Forelimb muscle (tissue), 1 donor: ENCODE measurements around the gene UNC79. TPM values are rescaled to one million over a fixed set of nuclear protein-coding genes. Genes with fewer than 3 reads are reported as not detected.

Experiments
- DNase-seq: peaks from one replicate; pipeline ENCODE4 v3.0.0-alpha.2; 2013; ENCODE audit warnings: low read depth
- polyA plus RNA-seq: library from polyadenylated mRNA; unstranded; fragments of 120-200 nt; gene quantifications from one replicate; pipeline ENCODE4 v1.2.1, GENCODE V29; 2013; ENCODE audit not compliant: insufficient read length

UNC79 gene
- polyA plus RNA-seq, 1 donor, result 0.38 TPM

DNA sequence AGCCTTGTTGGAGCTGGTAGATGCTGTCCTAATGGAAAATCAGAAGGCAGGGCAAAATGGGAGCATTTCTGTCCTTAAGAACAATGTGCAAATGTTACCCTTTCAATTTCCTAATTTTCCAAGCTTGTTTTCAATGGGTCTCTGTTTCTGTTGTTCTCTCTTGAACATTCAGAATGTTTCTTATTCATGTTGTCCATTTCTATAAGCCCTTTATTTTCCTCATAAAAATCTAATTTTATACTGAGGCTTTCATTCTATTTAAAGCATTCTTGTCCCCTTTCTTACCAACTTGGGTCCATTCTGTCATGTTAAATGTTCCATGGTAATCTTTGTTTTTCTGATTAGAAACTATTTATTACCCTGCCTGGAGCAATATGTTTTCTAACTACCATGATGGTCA is 232.6 kb downstream of the UNC79 start:
- no peak for DNase-seq

DNA sequence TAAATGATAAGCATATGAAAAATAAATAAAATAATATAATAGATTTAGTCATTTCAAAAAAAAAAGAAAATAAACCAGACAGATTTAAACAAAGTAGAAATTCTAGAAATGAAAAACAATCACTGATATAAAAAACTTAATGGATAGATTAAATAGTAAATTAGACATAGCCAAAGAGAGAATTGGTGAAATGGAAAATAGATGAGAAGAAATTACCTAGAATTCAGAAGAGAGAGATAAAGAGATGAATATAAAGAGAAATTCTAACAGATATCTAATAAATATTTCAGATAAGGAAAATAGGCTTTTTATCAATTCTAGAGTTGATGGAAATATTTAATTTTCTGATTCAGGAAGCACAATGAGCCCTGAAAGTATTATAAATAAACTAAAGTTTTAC is 234.4 kb downstream of the UNC79 start:
- DNase-seq, result no peak

DNA sequence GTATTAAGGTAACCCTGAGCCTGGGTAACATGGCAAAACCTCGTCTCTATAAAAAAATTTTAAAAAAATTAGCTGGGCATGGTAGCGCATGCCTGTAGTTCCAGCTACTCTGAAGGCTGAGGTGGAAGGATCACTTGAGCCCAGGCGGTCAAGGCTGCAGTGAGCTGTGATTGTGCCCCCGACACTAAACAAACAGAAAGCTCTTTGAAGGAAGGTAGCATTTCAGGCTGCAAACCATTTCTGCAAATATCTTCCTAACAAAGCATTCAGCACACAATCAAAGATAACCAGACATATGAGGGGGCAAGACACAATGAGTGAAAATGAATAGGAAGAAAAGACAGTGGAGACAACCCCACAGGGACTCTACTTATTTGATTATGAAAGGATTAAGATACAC is 238.9 kb downstream of the UNC79 start:
- no peak for DNase-seq

DNA sequence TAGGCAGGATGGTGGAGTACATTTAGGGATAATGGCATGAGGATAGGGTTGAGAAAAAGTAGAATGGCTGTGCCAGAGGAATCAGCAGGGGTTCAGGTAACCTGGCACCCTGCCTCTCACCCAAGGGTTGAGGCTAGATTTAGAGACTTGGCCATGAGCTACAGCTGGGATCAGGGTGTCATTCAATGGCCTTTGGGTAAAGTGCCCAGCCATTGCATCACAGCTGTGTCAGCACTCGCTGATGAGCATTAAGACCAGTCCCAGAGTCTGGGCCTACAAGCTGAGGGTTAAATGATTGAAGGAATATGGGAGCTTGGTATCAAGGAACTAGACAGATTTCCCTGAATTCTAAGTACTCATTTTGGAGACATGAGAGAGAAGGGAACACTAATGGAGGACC is 243.6 kb downstream of the UNC79 start:
- DNase-seq, result no peak

DNA sequence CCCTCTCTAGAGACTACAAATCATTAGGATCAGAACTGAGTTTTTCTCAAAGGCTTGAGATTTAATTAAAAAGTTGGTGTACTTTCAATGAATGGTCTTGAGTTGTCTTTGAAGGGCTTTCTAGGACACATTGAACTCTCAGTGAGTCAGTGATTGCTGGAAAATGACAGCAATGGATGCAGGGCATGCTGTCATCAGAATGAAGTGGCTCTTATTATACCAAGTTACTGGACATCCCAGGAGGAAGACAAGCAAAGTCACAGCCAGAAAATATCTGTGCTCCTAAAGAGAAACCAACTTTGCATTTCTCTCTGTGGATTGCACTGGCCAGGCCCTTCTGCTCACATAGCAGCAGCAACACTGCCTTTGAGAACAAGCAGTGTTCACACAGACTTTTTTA is 244.9 kb downstream of the UNC79 start:
- DNase-seq, result no peak

DNA sequence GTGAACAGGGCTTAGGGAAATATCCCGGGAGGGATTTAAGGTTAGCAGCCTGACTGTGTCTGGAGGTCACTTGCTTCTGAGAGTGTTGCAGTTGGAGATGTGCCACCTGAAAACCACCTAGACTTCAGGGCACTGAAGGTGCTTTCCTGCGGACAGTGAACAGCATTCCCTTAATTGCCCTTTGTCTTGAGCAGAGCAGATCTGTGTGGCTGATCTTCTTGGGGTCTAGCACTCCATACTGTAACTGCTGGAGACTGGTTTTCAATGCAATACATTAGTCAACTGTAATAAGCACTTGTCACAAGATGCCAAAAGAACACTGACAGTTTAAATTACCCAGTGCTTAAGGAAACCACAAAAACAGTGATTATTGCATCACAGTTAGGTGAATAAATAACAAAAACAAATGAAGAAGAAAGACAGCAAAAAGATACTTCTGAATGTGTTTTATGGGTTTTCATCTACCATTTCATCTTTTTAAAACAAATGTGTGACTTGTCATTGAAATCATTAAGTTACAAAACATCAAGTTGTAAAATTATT is 245.7 kb downstream of the UNC79 start:
- no peak for DNase-seq

DNA sequence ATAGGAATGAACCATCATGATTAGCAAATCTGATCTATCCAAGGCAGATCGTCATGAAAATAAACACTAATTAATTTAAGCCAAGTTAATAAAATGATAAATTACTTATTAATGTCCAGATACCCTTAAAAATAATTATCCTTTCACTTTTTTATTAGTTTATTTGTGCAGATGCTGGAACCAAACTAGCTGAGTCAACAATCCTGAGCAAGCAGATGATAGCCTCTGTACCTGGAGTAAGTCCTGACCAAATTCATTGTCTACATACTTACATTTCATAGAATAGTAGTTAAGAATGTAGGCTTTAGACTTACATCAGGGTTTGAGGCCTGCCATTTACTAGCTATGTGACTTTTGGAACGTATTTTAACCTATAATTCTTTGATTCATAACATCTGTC is 251.7 kb downstream of the UNC79 start:
- DNase-seq, result no peak

DNA sequence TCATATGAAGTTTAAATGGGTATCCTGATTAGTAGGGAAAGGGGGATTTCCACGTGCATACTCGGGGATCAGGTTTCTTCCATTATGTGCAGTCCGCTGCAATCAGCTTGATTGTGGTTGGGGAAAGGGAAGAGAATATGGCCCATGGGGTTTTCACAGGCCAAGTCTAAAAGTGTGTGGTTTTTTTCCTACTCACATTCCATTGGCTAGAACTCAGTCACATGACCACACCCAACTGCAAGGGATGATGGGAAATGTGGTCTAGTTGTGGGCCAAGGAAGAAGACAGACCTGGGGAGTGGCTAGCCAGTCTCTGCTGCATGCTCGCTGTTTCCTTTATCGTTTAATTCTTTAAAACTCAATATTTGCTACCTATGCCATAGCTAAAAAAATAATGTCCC is 252.5 kb downstream of the UNC79 start:
- DNase-seq, result no peak

DNA sequence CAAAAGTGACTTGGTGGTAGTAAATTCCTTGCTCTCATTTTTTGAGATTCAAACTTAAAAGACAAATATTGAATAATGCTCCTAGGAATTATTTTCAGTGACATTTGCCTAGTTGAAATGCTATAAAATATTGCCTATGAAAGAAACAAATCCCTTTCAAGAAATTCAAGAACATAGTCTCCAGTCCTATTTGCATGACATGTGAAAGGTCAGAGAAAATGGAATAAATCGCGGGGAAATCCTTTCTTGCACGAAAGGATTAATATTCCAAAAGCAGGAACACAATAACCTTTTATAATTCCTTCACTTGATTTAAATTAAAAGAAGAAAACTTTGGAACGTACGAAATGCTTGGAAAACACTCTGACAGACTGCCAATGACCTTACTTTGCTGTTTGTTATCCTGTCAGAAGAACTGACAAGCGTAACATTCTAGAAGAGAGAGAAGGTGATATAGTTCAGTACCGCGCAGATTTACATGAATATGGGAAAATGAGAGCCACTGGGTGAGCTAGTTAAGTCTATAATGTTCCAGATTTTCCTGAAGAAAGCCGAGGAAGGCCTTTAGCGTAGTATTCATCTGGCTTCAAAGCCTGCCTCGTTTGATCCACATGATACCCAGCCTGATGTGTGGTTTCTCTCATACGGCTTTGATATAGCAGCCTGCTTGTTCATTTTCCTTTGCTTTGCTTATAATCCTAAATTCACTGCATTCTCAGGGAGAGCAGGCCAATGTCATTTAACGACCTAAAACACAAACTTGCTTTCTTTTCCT is 254.6 kb downstream of the UNC79 start:
- no peak for DNase-seq

DNA sequence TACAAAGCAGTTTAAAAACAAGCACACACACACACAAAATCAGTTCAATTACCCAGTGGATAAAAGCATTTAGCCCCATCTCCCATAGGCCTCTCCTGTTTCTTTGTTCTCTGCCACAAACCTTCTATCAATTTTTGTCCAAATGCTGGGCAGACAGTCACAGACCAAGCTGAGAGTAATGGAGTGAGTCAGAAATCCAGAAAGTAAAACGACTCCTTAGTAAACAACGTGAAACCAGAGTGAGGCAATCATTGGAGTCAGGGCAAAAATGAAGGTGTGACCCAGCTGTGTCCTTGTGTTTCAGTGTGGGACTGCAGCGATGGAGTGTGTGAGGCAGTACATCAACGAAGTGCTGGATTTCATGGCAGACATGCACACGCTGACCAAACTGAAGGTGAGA is 255.5 kb downstream of the UNC79 start:
- DNase-seq, result no peak

DNA sequence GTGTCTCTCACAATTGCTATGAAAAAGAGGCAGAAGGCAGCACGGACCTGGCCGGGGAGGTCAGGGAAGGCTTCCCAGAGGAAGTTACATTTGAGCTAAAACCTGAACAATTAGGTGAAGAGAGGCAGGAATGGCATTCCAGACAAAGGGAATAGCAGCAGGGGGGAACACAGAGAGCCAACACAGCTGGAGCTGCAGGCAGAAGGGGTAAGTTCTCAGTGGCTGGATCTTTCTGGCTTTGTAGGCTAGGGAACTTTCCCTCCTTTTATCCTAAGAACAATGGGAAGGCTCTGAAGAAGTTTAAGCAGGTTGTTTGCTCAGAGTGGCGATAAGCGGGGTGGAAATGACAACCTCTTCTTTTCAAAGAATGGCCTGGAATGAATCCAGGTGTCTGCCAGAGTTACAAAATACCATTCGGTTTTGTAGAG is 257.5 kb downstream of the UNC79 start:
- no peak for DNase-seq

DNA sequence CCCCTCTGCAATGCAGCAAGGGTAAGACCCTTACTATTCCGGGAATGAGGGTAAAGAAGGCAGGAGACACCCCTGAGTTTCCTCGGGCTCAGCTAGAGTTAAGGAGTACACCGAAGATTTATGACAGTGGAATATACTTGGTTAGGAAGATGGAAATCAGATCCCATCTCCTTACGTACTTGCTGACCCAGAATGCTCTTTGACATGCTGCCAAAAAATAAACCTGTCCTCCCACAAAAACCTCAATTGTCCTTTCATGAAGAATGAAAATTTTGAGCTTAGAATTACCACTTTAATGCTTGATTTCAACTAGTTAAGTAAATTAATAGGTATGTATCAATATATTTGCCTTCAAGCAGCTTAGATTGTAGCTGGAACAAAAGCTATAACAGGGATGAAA is 258.1 kb downstream of the UNC79 start:
- DNase-seq, result no peak

DNA sequence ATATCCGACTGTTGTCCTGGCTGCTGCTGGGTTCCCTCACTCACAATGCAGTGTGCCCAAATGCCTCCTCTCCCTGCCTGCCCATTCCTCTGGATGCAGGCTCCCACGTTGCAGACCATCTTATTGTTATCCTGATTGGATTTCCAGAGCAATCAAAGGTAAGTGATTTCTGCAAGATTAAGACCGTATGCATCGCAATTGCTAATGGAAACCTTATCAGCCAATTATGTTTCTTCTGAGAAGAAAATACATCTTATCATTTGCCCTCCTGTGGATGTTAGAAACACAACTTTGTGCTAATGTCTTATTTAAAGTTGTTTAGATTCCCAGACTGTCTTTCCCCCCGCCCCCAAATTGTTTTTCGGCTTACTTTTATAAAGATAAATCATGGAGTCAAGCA is 259.4 kb downstream of the UNC79 start:
- no peak for DNase-seq

DNA sequence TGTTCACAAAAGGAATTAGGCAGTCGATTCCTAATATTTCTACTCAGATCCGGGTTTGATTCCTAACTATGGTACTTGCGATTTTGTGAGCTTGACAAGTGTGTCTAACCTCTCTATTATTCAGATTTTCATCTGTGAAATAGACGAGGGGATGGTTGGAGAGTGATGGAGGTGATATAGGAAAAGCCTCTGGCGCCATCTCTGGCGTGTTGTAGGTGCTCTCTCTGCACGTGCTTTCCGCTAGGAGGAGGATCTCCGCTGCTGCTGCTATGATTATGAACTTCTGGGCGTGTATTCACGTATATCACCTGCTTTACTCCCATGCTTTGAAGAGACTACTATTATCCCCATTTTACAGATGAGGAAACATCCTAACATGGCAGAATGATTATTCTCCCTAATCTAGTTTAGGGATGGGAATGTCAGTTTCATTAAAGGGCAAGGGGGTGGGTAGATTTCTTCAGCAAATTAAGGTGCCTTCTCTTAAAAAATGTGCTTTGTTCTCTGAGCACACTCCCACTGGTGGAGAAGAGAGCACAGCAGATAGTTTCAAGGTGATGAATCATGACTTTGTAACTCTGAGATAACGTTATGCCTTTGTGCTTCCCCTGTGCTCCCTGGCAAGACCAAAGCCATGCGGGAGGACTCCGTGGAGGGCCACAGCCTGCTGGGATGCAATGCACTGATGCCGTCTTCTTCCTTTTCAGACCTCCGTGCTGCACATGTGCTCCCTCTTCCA is 260.5 kb downstream of the UNC79 start:
- no peak for DNase-seq

DNA sequence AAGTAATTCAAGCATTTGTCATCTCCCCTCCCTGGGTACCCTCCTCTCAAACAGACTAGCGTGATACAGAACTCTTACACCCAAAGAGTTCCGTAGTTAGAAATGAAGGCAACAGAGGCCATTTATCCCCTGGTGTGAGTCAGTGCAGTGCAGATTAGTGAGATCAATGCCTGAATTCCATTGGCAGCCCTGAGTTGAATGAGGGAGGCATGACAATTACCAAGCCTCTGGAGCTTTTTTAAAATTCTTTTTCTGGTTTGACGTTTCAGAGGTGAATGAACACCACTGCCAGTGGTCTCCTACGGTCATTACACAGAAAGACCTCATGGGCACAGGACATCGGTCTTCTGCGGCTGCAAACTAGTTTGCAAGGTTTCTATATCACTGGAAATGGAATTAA is 263.2 kb downstream of the UNC79 start:
- no peak for DNase-seq

DNA sequence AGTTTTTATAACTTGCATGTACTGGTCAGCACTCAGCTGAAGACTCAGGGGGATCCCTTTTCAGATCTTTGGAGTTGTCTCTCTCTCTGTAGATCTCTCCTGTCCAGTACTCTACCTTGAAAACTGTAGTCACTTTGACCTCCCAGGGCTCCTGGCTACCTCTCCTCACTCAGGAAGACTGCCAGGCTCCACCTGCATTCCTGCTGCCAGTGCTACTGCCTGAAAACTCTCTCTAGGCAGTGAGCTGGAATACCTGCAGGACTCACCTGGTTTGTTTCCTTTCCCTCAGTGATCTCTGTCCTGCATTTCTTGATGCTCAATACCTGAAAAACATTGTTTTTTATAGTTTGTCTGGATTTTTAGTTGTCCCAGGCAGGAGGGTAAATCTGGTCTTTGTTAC is 270.2 kb downstream of the UNC79 start:
- no peak for DNase-seq

DNA sequence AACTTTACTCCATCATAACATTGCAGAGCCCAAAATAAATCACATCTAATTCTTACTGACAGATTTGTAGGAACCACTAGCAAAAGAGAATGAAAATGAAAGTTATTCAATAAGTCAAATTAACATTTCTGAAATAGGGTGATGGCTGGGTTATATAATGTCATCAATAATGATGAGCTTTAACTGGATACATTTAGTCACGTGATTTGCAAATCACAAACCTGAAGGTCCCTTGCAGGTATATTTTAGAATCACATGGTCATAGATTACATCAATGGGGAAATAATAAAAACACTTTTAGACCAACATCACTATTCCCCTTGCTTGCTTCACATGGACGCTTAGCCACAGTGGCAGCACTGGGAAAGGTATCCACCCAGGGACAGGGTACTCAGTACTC is 270.8 kb downstream of the UNC79 start:
- no peak for DNase-seq

DNA sequence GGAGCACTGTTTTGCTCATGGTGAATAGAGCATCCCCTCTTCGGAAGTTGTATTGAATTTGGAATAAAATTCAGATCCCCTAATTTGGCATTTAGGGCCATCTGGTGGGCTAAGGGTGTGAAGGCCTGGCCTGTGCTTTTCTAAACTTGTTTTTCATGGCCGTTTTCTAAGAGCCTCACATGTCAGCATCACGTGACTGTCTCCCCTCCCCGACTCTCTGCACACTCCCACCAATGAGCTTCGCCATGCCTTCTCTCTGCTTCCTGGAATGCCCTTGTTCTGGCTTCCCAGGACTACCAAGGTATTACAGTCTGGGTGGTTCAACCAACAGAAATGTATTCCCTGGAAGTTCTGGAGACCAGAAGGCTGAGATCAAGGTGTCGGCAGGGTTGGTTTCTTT is 272.2 kb downstream of the UNC79 start:
- no peak for DNase-seq

DNA sequence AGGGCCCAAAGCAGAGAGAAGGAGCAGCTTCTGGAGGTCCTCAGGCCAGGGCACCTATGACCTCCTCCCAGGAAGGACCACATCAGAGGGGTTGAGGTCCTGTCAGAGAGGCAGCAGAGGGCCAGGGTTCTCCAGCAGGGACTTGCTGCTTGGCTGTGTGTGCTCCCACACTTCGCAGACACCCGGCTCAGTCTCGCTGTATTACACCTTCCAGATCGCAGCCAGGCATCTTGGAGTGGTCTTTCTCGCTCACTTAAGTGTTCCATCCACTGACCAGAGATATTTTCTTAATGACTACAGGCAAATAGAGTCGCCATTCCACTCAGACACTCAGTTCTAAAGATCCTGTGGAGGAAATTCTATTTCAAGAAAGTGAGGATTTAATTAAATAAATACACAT is 273.2 kb downstream of the UNC79 start:
- DNase-seq, result no peak

DNA sequence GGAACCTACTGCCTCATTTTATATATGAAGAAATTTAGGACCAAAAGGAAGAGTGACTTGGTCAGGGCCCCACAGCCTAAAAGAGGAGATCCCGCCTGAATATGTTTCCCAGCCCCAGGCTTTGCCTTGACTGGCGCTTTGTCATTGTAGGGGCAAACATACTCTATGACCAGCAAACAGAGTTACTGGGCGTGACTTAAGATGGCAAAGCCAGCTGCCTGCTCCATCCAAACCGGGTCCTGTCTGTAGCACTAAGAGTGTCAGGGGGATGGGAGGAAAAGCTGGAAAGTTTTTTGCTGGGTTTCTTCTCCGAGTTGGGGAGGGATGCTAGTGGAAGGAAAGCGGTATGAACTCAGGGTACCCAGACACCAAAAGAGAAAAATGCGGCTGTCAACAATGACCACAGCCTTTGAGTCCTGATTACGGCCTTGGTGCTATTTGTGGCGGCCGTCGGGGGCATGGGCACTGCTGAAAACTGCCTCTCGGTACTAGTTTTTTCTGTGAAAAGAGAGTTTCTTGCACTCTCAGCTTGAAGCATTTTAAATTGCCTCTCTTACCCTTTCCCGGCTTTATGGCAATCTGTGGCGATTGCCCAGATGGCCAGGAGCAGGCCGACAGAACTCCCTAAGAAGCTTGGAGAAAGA is 274.9 kb downstream of the UNC79 start:
- no peak for DNase-seq

DNA sequence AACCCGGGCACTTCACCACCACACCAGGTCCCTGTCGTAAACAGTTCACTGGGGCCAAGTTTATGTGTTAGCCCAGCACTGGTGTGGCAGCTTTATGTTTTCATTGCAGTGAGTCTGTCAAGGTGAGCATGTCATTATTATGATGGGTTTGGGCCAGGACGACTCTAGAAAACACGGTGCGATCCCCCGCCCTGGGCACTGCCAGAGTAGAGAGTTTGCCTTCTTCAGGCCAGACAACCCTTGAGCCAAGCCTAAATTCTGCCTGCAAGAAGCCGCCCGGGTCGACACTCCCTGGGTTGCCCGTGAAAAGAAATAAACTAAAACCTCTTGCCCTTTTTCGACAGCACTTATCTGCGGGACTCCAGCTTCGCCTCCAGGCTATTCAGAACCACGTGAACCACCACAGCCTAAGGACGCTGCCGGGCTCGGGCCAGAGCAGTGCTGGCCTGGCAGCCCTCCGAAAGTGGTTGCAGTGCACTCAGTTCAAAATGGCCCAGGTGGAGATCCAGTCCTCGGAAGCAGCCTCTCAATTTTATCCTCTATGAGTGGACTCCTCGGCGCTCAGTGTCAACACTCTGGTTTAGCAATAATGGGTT is 275.7 kb downstream of the UNC79 start:
- no peak for DNase-seq

DNA sequence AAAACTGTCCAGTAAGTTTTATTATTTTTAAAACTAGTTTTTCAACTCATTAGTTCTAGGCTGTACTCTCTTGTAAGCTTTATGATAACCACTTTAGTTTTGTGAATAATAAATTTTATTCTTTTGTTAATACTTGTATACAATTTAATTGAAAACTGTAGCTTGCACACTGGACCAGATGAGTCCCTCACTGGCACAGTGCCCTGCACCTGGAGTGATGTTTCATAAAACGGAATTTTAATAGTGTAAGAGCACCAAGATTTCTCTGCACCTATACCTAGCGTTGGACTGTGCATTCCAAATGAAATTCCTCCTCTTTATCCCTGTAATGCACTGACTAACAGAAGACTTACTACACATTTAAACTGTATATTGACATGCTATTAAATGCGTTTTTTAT is 276.7 kb downstream of the UNC79 start:
- no peak for DNase-seq
